Right lobe of liver (tissue), 6 donors: ENCODE data around the gene BUB1B. TPM values are rescaled to one million over a fixed set of nuclear protein-coding genes. Genes with fewer than 3 reads are reported as not detected.
A peak's percentile ranks its signal among the peaks of the same experiment; 100 is the strongest.

Experiments
- ATAC-seq, 4 donors: fragments of 200-7000 bp; cut with Tn5 transposase; one replicate each; pipeline ENCODE4 v1.9.1; 2020; ENCODE audit warnings: mild to moderate bottlenecking in 4 of 4, moderate library complexity in 4 of 4
- DNase-seq, 3 donors: peaks; one replicate each; pipeline ENCODE4 v3.0.0-alpha.2; 2020
- H3K27ac ChIP-seq, 3 donors: fragments of 200-600 bp; one replicate each; pipeline ENCODE4 v1.8.0; 2022
- H3K27me3 ChIP-seq, 2 donors: fragments of 200-600 bp; one replicate each; pipeline ENCODE4 v1.8.0; 2022
- H3K36me3 ChIP-seq, 4 donors: fragments of 200-600 bp; sonication (generic) in 1 of 4; one replicate each; pipeline versions ENCODE4 v1.5.1 to v1.8.0; 2017 to 2022; ENCODE audit warnings: control low read depth in 1 of 4
- H3K4me1 ChIP-seq, 4 donors: fragments of 200-600 bp; sonication (generic) in 1 of 4; one replicate each; pipeline versions ENCODE4 v1.5.1 to v1.8.0; 2017 to 2022; ENCODE audit warnings: control low read depth in 1 of 4
- H3K4me3 ChIP-seq, 3 donors: fragments of 200-600 bp; one replicate each; pipeline ENCODE4 v1.8.0; 2022
- H3K9me3 ChIP-seq, 4 donors: fragments of 200-600 bp; sonication (generic) in 1 of 4; one replicate each; pipeline versions ENCODE4 v1.5.1 to v1.8.0; 2017 to 2022; ENCODE audit warnings: control low read depth in 1 of 4
- CTCF ChIP-seq, 4 donors: fragments of 200-600 bp in 3 of 4; fragments of 450-650 bp in 1 of 4; IDR thresholded peaks; one replicate each; pipeline versions ENCODE4 v1.5.1 to v1.8.0; 2016 to 2022; ENCODE audit warnings: antibody characterized with exemption in 4 of 4, mild to moderate bottlenecking in 2 of 4
- POLR2A ChIP-seq: fragments of 450-650 bp; IDR thresholded peaks from one replicate; pipeline ENCODE4 v1.6.1; 2017; ENCODE audit warnings: antibody characterized with exemption, mild to moderate bottlenecking
- WGBS: methylation state at CpG from one replicate; pipeline ENCODE4 v1.1.6; 2018; ENCODE audit warnings: low coverage, low lambda C conversion rate; ENCODE audit not compliant: insufficient coverage; ENCODE audit errors: missing lambda C conversion rate; 5-methylcytosine and 5-hydroxymethylcytosine counted together
- intact Hi-C, 2 donors: fragments of 100-400 bp; cut with DNase I; formaldehyde crosslinking; loops; one replicate each; pipeline versions ENCODE4 v1.11.2 to v1.14.1; 2022
- total RNA-seq, 6 experiments: library from RNA; depleted of rRNA in 2 of 6; stranded (reverse); fragments of >200 nt in 2 of 6; fragmentation: NEBNext Ultra II Directional in 3 of 6; extraction: Animal tissue kit (Norgen Biotek cat#: 25700) in 3 of 6; gene quantifications; one replicate each; pipeline versions ENCODE4 v1.1.0 to v1.2.4, GENCODE V29; 2016 to 2023
- donor health status: DM: no; HTN: yes; CAD: no.
- donor health status: DM: no; HTN: no; CAD: no.
- donor health status: DM: no; HTN: no; CAD: no.
- donor health status: DM: no; HTN: yes; CAD: no.
- donor health status: DM: no; HTN: yes; CAD: no.

The BUB1B gene
- total RNA-seq, 6 experiments from 2014 or later, result 0.39 to 1.7 (median 1.2) TPM; not detected in 1

GRCh38 chr15:40266828-40267304 is 106.0 kb downstream of the BUB1B start:
- ATAC-seq, result peak; percentile 44 to 92 (median 62)
- H3K27ac ChIP-seq, result no peak overlapping the region
- no peaks in the 10 kb centered on the region for H3K9me3 ChIP-seq
- intact Hi-C loops, result no loop called here
- no peak overlapping the region for H3K4me3 ChIP-seq
- H3K36me3 ChIP-seq, result no peaks in the 10 kb centered on the region
- WGBS, result 63% methylated on average over 2 of the region's 7 CpGs
- H3K27me3 ChIP-seq, result no peaks in the 10 kb centered on the region
- H3K4me1 ChIP-seq, result peaks cover 0 to 4% (median 0%) of the 10 kb centered on the region in 4 donors
- DNase-seq, result peak in 1 of 3 donors; percentile 60
- TF ChIP-seq POLR2A, result no peak
- no peak for TF ChIP-seq CTCF (IDR thresholded peaks at IDR 0.05)

- TF ChIP-seq POLR2A (no peak), CTCF (IDR thresholded peaks at IDR 0.05) (no peak)
- 22% methylated on average over 1 of the region's 4 CpGs for WGBS
- Histone ChIP-seq H3K4me3 (no peak overlapping the region), H3K4me1 (peaks cover 0 to 9% (median 0%) of the 10 kb centered on the region in 4 donors), H3K9me3 (no peaks in the 10 kb centered on the region), H3K27ac (no peak overlapping the region), H3K36me3 (no peaks in the 10 kb centered on the region), H3K27me3 (no peaks in the 10 kb centered on the region)
- no peak for ATAC-seq
- no peak for DNase-seq
- intact Hi-C loops, result no loop called here
Observed at GRCh38 chr15:40267670-40268069, 106.8 kb downstream of the BUB1B start.

- Histone ChIP-seq H3K4me1 (peaks cover 0 to 9% (median 0%) of the 10 kb centered on the region in 4 donors), H3K4me3 (no peak overlapping the region), H3K9me3 (no peaks in the 10 kb centered on the region), H3K27ac (no peak overlapping the region), H3K27me3 (no peaks in the 10 kb centered on the region), H3K36me3 (no peaks in the 10 kb centered on the region)
- no peak for ATAC-seq
- WGBS, result 67% methylated on average over 1 of the region's 4 CpGs
- TF ChIP-seq CTCF (IDR thresholded peaks at IDR 0.05) (no peak), POLR2A (no peak)
- intact Hi-C loops, result loop anchor here in 1 of 2 donors (5.0 to 10.0 kb wide), 2 partner anchors 47 to 225 kb away; no protein-coding TSS in a partner anchor
- no peak for DNase-seq
Observed at GRCh38 chr15:40269604-40270003, 108.7 kb downstream of the BUB1B start.

- no peaks in the 10 kb centered on the region for H3K27me3 ChIP-seq
- intact Hi-C loops, result loop anchor here in 1 of 2 donors (5.0 to 10.0 kb wide), 2 partner anchors 48 to 226 kb away; no protein-coding TSS in a partner anchor
- DNase-seq (no peak), ATAC-seq (no peak)
- H3K27ac ChIP-seq, result no peak overlapping the region
- no peaks in the 10 kb centered on the region for H3K9me3 ChIP-seq
- H3K4me3 ChIP-seq, result no peak overlapping the region
- TF ChIP-seq CTCF (IDR thresholded peaks at IDR 0.05), result no peak
- WGBS, result 70% methylated on average over 4 of the region's 11 CpGs
- no peaks in the 10 kb centered on the region for H3K36me3 ChIP-seq
- peaks cover 0 to 9% (median 0%) of the 10 kb centered on the region in 4 donors for H3K4me1 ChIP-seq
Observed at GRCh38 chr15:40270246-40270995, 109.6 kb downstream of the BUB1B start.

Other genes with a start within 250 kb of the BUB1B start
- gene GPR176, start 240.8 kb upstream of the BUB1B start, total RNA-seq, result 1 to 10 TPM in 3 of 6 experiments, under 1 TPM in 3; 0.59 to 2.1 (median 1.3) TPM
- gene EIF2AK4, start 227.0 kb upstream of the BUB1B start, total RNA-seq, result 10 to 100 TPM; 12.6 to 42.3 (median 22.4) TPM
- gene SRP14, start 121.9 kb upstream of the BUB1B start, total RNA-seq, result 100 to 1,000 TPM in 2 of 6 experiments, 10 to 100 TPM in 4; 57.9 to 277 (median 81.0) TPM
- 1 to 10 TPM; 1.7 to 7.3 (median 3.4) TPM for gene BMF, start 52.2 kb upstream of the BUB1B start, total RNA-seq
- under 1 TPM in 4 of 6 experiments, not detected in 2; 0.05 to 0.19 (median 0.10) TPM for gene PAK6, start 78.0 kb downstream of the BUB1B start, total RNA-seq
- under 1 TPM in 1 of 6 experiments, not detected in 5; 0.24 TPM for gene ANKRD63, start 122.0 kb downstream of the BUB1B start, total RNA-seq
- 10 to 100 TPM in 2 of 6 experiments, 1 to 10 TPM in 4; 5.0 to 18.0 (median 7.2) TPM for gene PLCB2, start 146.9 kb downstream of the BUB1B start, total RNA-seq
- 1 to 10 TPM; 4.6 to 8.7 (median 5.8) TPM for gene INAFM2, start 162.6 kb downstream of the BUB1B start, total RNA-seq
- 10 to 100 TPM in 1 of 6 experiments, 1 to 10 TPM in 5; 4.2 to 11.9 (median 4.7) TPM for gene CCDC9B, start 179.9 kb downstream of the BUB1B start, total RNA-seq
- not detected for gene PHGR1, start 190.0 kb downstream of the BUB1B start, total RNA-seq
- gene DISP2, start 197.2 kb downstream of the BUB1B start, total RNA-seq, result under 1 TPM; 0.06 to 0.71 (median 0.16) TPM
- 10 to 100 TPM in 4 of 6 experiments, 1 to 10 TPM in 2; 5.4 to 17.2 (median 11.2) TPM for gene KNSTRN, start 221.7 kb downstream of the BUB1B start, total RNA-seq
- gene IVD, start 244.7 kb downstream of the BUB1B start, total RNA-seq, result 100 to 1,000 TPM in 3 of 6 experiments, 10 to 100 TPM in 3; 89.7 to 231 (median 122) TPM